Hematopoietic multipotent progenitor cell treated with erythropoietin and hydrocortisone succinate and interleukin-3 and kit ligand, for 15 days (in vitro differentiated cells): ENCODE results near the gene ABHD17C.

ENCODE experiments used
- DNase-seq: peaks from one replicate; pipeline ENCODE4 v3.0.0-alpha.2; 2015; ENCODE audit warnings: low spot score

Gene ABHD17C

GRCh38 chr15:80788536-80788935 lies 93.4 kb downstream of the ABHD17C start:
- no peak for DNase-seq

GRCh38 chr15:80789296-80789695 lies 94.2 kb downstream of the ABHD17C start:
- no peak for DNase-seq

- DNase-seq = no peak
Observed at GRCh38 chr15:80789796-80790195, 94.7 kb downstream of the ABHD17C start.

- no peak for DNase-seq
Observed at GRCh38 chr15:80790236-80790635, 95.1 kb downstream of the ABHD17C start.

- no peak for DNase-seq
Observed at GRCh38 chr15:80791004-80791403, 95.9 kb downstream of the ABHD17C start.

GRCh38 chr15:80796407-80796806 lies 101.3 kb downstream of the ABHD17C start:
- no peak for DNase-seq

GRCh38 chr15:80798911-80799310 lies 103.8 kb downstream of the ABHD17C start:
- no peak for DNase-seq

- no peak for DNase-seq
Observed at GRCh38 chr15:80800067-80800466, 105.0 kb downstream of the ABHD17C start.

- DNase-seq = no peak
Observed at GRCh38 chr15:80801891-80802680, 107.0 kb downstream of the ABHD17C start.

GRCh38 chr15:80803580-80804525 lies 108.7 kb downstream of the ABHD17C start:
- no peak for DNase-seq

- no peak for DNase-seq
Observed at GRCh38 chr15:80804970-80805495, 109.9 kb downstream of the ABHD17C start.
